HepG2 (cell line): ENCODE measurements around the gene SMIM14. TPM values are rescaled to one million over a fixed set of nuclear protein-coding genes. Genes with fewer than 3 reads are reported as not detected.
A peak's percentile ranks its signal among the peaks of the same experiment; 100 is the strongest.

ENCODE experiments used
- DNMT1 ChIP-seq: sonication (generic); formaldehyde crosslinking; IDR thresholded peaks from 2 replicates; pipeline ENCODE4 v1.5.1; 2020; ENCODE audit warnings: mild to moderate bottlenecking, missing genetic modification reagents
- FOXC1 ChIP-seq: sonication (generic); formaldehyde crosslinking; IDR thresholded peaks from 2 replicates; pipeline ENCODE4 v1.8.0; 2022; ENCODE audit warnings: mild to moderate bottlenecking, missing genetic modification reagents, borderline replicate concordance
- HNF4G ChIP-seq, 2 experiments: sonication (generic) in 1 of 2; formaldehyde crosslinking in 1 of 2; IDR thresholded peaks; 2 replicates each; pipeline versions ENCODE4 v1.4.0 to v1.6.1; 2011 to 2020; ENCODE audit warnings: borderline replicate concordance in 2 of 2, low read depth in 2 of 2, mild to moderate bottlenecking in 2 of 2, low read length in 1 of 2, missing genetic modification reagents in 1 of 2, moderate library complexity in 1 of 2
- HOXA9 ChIP-seq: sonication (generic); formaldehyde crosslinking; IDR thresholded peaks from 2 replicates; pipeline ENCODE4 v1.8.1; 2022; ENCODE audit warnings: missing genetic modification reagents, mild to moderate bottlenecking, moderate library complexity, borderline replicate concordance
- KDM4B ChIP-seq: sonication (generic); formaldehyde crosslinking; IDR thresholded peaks from 2 replicates; pipeline ENCODE4 v1.4.0; 2020; ENCODE audit warnings: missing genetic modification reagents
- MIER2 ChIP-seq: IDR thresholded peaks from 2 replicates; pipeline ENCODE4 v1.6.1; 2016; ENCODE audit warnings: missing biosample characterization, missing genetic modification reagents
- NFKBIZ ChIP-seq: IDR thresholded peaks from 2 replicates; pipeline ENCODE4 v1.6.1; 2018; ENCODE audit warnings: missing genetic modification reagents, missing compliant biosample characterization
- SNAI1 ChIP-seq: sonication (generic); formaldehyde crosslinking; IDR thresholded peaks from 2 replicates; pipeline ENCODE4 v1.5.0; 2020; ENCODE audit warnings: mild to moderate bottlenecking, missing genetic modification reagents, borderline replicate concordance
- TOPORS ChIP-seq: sonication (generic); formaldehyde crosslinking; IDR thresholded peaks from 2 replicates; pipeline ENCODE4 v1.8.0; 2023; ENCODE audit warnings: mild to moderate bottlenecking, missing genetic modification reagents
- ZNF3 ChIP-seq: IDR thresholded peaks from 2 replicates; pipeline ENCODE4 v1.7.0; 2017; ENCODE audit warnings: inconsistent platforms
- ZNF562 ChIP-seq: sonication (generic); formaldehyde crosslinking; IDR thresholded peaks from 2 replicates; pipeline ENCODE4 v1.8.0; 2022; ENCODE audit warnings: missing genetic modification reagents, borderline replicate concordance
- ZNF816 ChIP-seq: sonication (generic); formaldehyde crosslinking; IDR thresholded peaks from 2 replicates; pipeline ENCODE4 v1.8.0; 2022; ENCODE audit warnings: missing genetic modification reagents, mild to moderate bottlenecking, borderline replicate concordance
- ZNF878 ChIP-seq: sonication (generic); formaldehyde crosslinking; IDR thresholded peaks from 2 replicates; pipeline ENCODE4 v1.8.1; 2023; ENCODE audit warnings: mild to moderate bottlenecking, missing genetic modification reagents, moderate library complexity
- polyA plus RNA-seq, 8 experiments: library from polyadenylated mRNA; depleted of rRNA in 3 of 8; stranded (reverse) in 7 of 8; unstranded in 1 of 8; fragments of >200 nt; fragmentation: Illumina TruSeq in 4 of 8; extraction: Trizol in 4 of 8; gene quantifications; 2 replicates each; pipeline versions ENCODE4 v1.2.1 to v1.2.3, GENCODE V29; 2011 to 2016; ENCODE audit warnings: low read depth in 4 of 8, missing spikeins in 1 of 8, mixed read lengths in 1 of 8; ENCODE audit not compliant: insufficient read depth in 1 of 8
- total RNA-seq, 5 experiments: library from RNA; depleted of rRNA; stranded (reverse); fragments of >200 nt; fragmentation: Illumina TruSeq; extraction: Trizol; gene quantifications; 2 replicates each; pipeline ENCODE4 v1.2.3, GENCODE V29; 2016; ENCODE audit warnings: low read depth in 1 of 5
- TF ChIP-seq, protein P1 (sequence below): sonication (generic); formaldehyde crosslinking; IDR thresholded peaks from 2 replicates; pipeline ENCODE4 v1.5.0; 2020; ENCODE audit warnings: mild to moderate bottlenecking, missing genetic modification reagents
- TF ChIP-seq, protein P2 (sequence below): sonication (generic); formaldehyde crosslinking; IDR thresholded peaks from 2 replicates; pipeline ENCODE4 v1.4.0; 2020; ENCODE audit warnings: missing genetic modification reagents, low read depth, mild to moderate bottlenecking, borderline replicate concordance
- TF ChIP-seq, protein P3 (sequence below): fragments of 450-650 bp; IDR thresholded peaks from 2 replicates; pipeline ENCODE4 v1.6.1; 2017
- TF ChIP-seq, protein P4 (sequence below): sonication (generic); formaldehyde crosslinking; IDR thresholded peaks from 2 replicates; pipeline ENCODE4 v1.5.0; 2020; ENCODE audit warnings: mild to moderate bottlenecking, missing genetic modification reagents
- TF ChIP-seq, protein P5 (sequence below): sonication (generic); formaldehyde crosslinking; IDR thresholded peaks from 2 replicates; pipeline ENCODE4 v1.4.0; 2020; ENCODE audit warnings: missing genetic modification reagents
- TF ChIP-seq, protein P6 (sequence below): sonication (generic); formaldehyde crosslinking; conservative IDR thresholded peaks from 2 replicates; pipeline ENCODE4 v1.8.1; 2023; ENCODE audit warnings: missing genetic modification reagents

Gene SMIM14
- total and polyA plus RNA-seq, 2 of the 13 experiments (the other 11 are each of a cell fraction or from before 2014, with no cell fraction given), result 16.3 to 28.1 TPM

DNA sequence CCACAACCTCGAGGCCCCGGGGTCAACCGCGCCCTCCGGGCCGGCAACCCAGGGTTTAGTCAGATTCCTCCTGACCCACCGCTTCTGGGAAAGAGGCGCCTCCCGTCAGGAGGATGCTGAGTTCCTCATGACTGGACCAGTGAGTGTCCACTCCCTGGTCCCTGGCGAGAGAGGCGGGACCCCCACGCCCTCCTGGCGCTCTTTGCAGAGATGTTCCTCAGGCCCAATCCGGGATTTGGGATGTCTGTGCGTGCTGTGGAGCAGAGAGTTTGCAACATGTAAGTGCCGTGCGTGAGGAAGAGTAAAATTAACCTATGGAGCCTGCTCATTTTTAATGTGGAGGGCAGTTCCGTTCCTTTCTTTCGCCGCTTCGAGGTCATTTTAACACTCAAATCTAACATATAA, 110.6 kb downstream of the SMIM14 start (continued):
- no peak for TF ChIP-seq ZNF816 (CRISPR knock-in tag)
- no peak for TF ChIP-seq FOXC1 (CRISPR knock-in tag)
- TF ChIP-seq, protein P1, sequence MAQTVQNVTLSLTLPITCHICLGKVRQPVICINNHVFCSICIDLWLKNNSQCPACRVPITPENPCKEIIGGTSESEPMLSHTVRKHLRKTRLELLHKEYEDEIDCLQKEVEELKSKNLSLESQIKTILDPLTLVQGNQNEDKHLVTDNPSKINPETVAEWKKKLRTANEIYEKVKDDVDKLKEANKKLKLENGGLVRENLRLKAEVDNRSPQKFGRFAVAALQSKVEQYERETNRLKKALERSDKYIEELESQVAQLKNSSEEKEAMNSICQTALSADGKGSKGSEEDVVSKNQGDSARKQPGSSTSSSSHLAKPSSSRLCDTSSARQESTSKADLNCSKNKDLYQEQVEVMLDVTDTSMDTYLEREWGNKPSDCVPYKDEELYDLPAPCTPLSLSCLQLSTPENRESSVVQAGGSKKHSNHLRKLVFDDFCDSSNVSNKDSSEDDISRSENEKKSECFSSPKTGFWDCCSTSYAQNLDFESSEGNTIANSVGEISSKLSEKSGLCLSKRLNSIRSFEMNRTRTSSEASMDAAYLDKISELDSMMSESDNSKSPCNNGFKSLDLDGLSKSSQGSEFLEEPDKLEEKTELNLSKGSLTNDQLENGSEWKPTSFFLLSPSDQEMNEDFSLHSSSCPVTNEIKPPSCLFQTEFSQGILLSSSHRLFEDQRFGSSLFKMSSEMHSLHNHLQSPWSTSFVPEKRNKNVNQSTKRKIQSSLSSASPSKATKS (CRISPR knock-in tag), result 0 out of 2 replicates have a peak, but pooled peaks have one; percentile 11
- no peak for TF ChIP-seq DNMT1
- no peak for TF ChIP-seq TOPORS
- TF ChIP-seq, protein P2, sequence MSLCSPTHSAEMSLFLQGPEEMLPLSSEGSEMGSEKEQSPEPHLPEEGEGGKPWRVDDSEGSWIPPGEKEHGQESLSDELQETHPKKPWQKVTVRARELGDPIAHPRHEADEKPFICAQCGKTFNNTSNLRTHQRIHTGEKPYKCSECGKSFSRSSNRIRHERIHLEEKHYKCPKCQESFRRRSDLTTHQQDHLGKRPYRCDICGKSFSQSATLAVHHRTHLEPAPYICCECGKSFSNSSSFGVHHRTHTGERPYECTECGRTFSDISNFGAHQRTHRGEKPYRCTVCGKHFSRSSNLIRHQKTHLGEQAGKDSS (CRISPR knock-in tag), result no peak
- no peak for TF ChIP-seq HNF4G (IDR thresholded peaks at IDR 0.05; ENCODE audit: borderline replicate concordance, low read depth, low read length)
- TF ChIP-seq HNF4G (CRISPR knock-in tag; IDR thresholded peaks at IDR 0.05; ENCODE audit: borderline replicate concordance, low read depth), result no peak
- TF ChIP-seq, protein P3, sequence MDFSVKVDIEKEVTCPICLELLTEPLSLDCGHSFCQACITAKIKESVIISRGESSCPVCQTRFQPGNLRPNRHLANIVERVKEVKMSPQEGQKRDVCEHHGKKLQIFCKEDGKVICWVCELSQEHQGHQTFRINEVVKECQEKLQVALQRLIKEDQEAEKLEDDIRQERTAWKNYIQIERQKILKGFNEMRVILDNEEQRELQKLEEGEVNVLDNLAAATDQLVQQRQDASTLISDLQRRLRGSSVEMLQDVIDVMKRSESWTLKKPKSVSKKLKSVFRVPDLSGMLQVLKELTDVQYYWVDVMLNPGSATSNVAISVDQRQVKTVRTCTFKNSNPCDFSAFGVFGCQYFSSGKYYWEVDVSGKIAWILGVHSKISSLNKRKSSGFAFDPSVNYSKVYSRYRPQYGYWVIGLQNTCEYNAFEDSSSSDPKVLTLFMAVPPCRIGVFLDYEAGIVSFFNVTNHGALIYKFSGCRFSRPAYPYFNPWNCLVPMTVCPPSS, result no peak
- TF ChIP-seq, protein P4, sequence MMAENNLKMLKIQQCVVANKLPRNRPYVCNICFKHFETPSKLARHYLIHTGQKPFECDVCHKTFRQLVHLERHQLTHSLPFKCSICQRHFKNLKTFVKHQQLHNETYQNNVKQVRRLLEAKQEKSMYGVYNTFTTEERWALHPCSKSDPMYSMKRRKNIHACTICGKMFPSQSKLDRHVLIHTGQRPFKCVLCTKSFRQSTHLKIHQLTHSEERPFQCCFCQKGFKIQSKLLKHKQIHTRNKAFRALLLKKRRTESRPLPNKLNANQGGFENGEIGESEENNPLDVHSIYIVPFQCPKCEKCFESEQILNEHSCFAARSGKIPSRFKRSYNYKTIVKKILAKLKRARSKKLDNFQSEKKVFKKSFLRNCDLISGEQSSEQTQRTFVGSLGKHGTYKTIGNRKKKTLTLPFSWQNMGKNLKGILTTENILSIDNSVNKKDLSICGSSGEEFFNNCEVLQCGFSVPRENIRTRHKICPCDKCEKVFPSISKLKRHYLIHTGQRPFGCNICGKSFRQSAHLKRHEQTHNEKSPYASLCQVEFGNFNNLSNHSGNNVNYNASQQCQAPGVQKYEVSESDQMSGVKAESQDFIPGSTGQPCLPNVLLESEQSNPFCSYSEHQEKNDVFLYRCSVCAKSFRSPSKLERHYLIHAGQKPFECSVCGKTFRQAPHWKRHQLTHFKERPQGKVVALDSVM (CRISPR knock-in tag), result 0 out of 2 replicates have a peak, but pooled peaks have one; percentile 9
- TF ChIP-seq ZNF562, result no peak
- TF ChIP-seq, protein P5, sequence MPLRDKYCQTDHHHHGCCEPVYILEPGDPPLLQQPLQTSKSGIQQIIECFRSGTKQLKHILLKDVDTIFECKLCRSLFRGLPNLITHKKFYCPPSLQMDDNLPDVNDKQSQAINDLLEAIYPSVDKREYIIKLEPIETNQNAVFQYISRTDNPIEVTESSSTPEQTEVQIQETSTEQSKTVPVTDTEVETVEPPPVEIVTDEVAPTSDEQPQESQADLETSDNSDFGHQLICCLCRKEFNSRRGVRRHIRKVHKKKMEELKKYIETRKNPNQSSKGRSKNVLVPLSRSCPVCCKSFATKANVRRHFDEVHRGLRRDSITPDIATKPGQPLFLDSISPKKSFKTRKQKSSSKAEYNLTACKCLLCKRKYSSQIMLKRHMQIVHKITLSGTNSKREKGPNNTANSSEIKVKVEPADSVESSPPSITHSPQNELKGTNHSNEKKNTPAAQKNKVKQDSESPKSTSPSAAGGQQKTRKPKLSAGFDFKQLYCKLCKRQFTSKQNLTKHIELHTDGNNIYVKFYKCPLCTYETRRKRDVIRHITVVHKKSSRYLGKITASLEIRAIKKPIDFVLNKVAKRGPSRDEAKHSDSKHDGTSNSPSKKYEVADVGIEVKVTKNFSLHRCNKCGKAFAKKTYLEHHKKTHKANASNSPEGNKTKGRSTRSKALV (CRISPR knock-in tag), result 0 out of 2 replicates have a peak, but pooled peaks have one; percentile 12
- TF ChIP-seq MIER2 (CRISPR knock-in tag), result no peak
- TF ChIP-seq NFKBIZ (CRISPR knock-in tag), result no peak
- no peak for TF ChIP-seq HOXA9
- TF ChIP-seq, protein P6, sequence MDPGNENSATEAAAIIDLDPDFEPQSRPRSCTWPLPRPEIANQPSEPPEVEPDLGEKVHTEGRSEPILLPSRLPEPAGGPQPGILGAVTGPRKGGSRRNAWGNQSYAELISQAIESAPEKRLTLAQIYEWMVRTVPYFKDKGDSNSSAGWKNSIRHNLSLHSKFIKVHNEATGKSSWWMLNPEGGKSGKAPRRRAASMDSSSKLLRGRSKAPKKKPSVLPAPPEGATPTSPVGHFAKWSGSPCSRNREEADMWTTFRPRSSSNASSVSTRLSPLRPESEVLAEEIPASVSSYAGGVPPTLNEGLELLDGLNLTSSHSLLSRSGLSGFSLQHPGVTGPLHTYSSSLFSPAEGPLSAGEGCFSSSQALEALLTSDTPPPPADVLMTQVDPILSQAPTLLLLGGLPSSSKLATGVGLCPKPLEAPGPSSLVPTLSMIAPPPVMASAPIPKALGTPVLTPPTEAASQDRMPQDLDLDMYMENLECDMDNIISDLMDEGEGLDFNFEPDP (CRISPR knock-in tag), result no peak
- TF ChIP-seq ZNF3 (CRISPR knock-in tag), result 0 out of 2 replicates have a peak, but pooled peaks have one; percentile 6
- TF ChIP-seq ZNF878 (CRISPR knock-in tag), result 0 out of 2 replicates have a peak, but pooled peaks have one; percentile 13
- no peak for TF ChIP-seq SNAI1 (CRISPR knock-in tag)
- no peak for TF ChIP-seq KDM4B (CRISPR knock-in tag)
